Esophagus squamous epithelium (tissue), 5 donors: ENCODE results near the gene GNAT2. TPM values are rescaled to one million over a fixed set of nuclear protein-coding genes. Genes with fewer than 3 reads are reported as not detected.

Experiments
- DNase-seq: peaks from one replicate; lab custom pipeline; 2025; lab: John Stamatoyannopoulos, UW
- H3K27ac ChIP-seq, 4 donors: fragments of 200-600 bp; sonication (generic); one replicate each; pipeline ENCODE4 v1.5.1; 2016 to 2019; ENCODE audit warnings: mild to moderate bottlenecking in 1 of 4
- H3K27me3 ChIP-seq, 4 donors: fragments of 200-600 bp; sonication (generic); 1 replicate in 3 of 4; 2 replicates in 1 of 4; pipeline versions ENCODE4 v1.5.1 to v1.6.0; 2017 to 2021; ENCODE audit warnings: antibody characterized with exemption in 1 of 4
- H3K36me3 ChIP-seq, 3 donors: fragments of 200-600 bp; sonication (generic); one replicate each; pipeline ENCODE4 v1.5.1; 2016 to 2019
- H3K4me1 ChIP-seq, 3 donors: fragments of 200-600 bp; sonication (generic); one replicate each; pipeline ENCODE4 v1.5.1; 2017 to 2019
- H3K4me3 ChIP-seq, 4 donors: fragments of 200-600 bp; sonication (generic); 1 replicate in 3 of 4; 2 replicates in 1 of 4; pipeline ENCODE4 v1.5.1; 2016 to 2019; ENCODE audit warnings: mild to moderate bottlenecking in 2 of 4, moderate library complexity in 1 of 4
- H3K9me3 ChIP-seq, 3 donors: fragments of 200-600 bp; sonication (generic); one replicate each; pipeline ENCODE4 v1.5.1; 2016 to 2019
- CTCF ChIP-seq, 6 experiments: fragments of 450-650 bp in 4 of 6; fragments of 200-600 bp in 2 of 6; sonication (generic) in 2 of 6; IDR thresholded peaks; one replicate each; pipeline ENCODE4 v1.5.1; 2016 to 2019; ENCODE audit warnings: antibody characterized with exemption in 6 of 6, mild to moderate bottlenecking in 4 of 6, moderate library complexity in 4 of 6
- POLR2A ChIP-seq, 4 donors: fragments of 450-650 bp; IDR thresholded peaks; one replicate each; pipeline ENCODE4 v1.6.1; 2017; ENCODE audit warnings: antibody characterized with exemption in 4 of 4, mild to moderate bottlenecking in 4 of 4, moderate library complexity in 3 of 4
- WGBS, 2 donors: methylation state at CpG; one replicate each; pipeline ENCODE4 v1.1.5; 2018; 5-methylcytosine and 5-hydroxymethylcytosine counted together
- intact Hi-C: fragments of 100-400 bp; cut with DNase I; formaldehyde crosslinking; loops from one replicate; pipeline ENCODE4 v1.15.0; 2022
- total RNA-seq, 4 donors: library from RNA; depleted of rRNA; stranded (reverse); fragments of >200 nt; gene quantifications; one replicate each; pipeline ENCODE4 v1.1.0, GENCODE V29; 2016
- donor health status: DM: yes; HTN: yes; CAD: no.

GNAT2 gene
- total RNA-seq, 4 donors from 2014 or later: not detected

GRCh38 chr1:109617291-109617801 is 2.1 kb downstream of the GNAT2 start:
- Histone ChIP-seq H3K4me1 (peaks cover 12 to 53% (median 24%) of the 10 kb centered on the region in 3 donors), H3K4me3 (no peak overlapping the region), H3K27ac (peak overlapping the region in 3 of 4 donors; percentile 7 to 71 (median 50)), H3K27me3 (no peaks in the 10 kb centered on the region), H3K9me3 (no peaks in the 10 kb centered on the region), H3K36me3 (no peaks in the 10 kb centered on the region)
- no peak for DNase-seq
- TF ChIP-seq POLR2A (IDR thresholded peaks at IDR 0.05): no peak
- TF ChIP-seq CTCF (IDR thresholded peaks at IDR 0.05): no peak
- intact Hi-C loops: no loop called here
- 24 to 31% methylated on average over 3 of the region's 3 CpGs for WGBS, 2 donors

GRCh38 chr1:109616391-109616790 is 3.0 kb downstream of the GNAT2 start:
- TF ChIP-seq CTCF (IDR thresholded peaks at IDR 0.05) (no peak), POLR2A (IDR thresholded peaks at IDR 0.05) (no peak)
- H3K27ac ChIP-seq: peak overlapping the region in 3 of 4 donors; percentile 23 to 71 (median 50)
- no peak overlapping the region for H3K4me3 ChIP-seq
- DNase-seq: no peak
- H3K36me3 ChIP-seq: no peaks in the 10 kb centered on the region
- peaks cover 2 to 43% (median 15%) of the 10 kb centered on the region in 3 donors for H3K4me1 ChIP-seq
- 57 to 61% methylated on average over 3 of the region's 3 CpGs for WGBS, 2 donors
- H3K9me3 ChIP-seq: no peaks in the 10 kb centered on the region
- intact Hi-C loops: no loop called here
- no peaks in the 10 kb centered on the region for H3K27me3 ChIP-seq

- H3K36me3 ChIP-seq: no peaks in the 10 kb centered on the region
- H3K27me3 ChIP-seq: no peaks in the 10 kb centered on the region
- no peak for DNase-seq
- TF ChIP-seq POLR2A (IDR thresholded peaks at IDR 0.05) (peak in 1 of 4 donors; percentile 31), CTCF (IDR thresholded peaks at IDR 0.05) (no peak)
- intact Hi-C loops: no loop called here
- peak overlapping the region in 2 of 4 donors; percentile 50 to 71 for H3K27ac ChIP-seq
- H3K9me3 ChIP-seq: no peaks in the 10 kb centered on the region
- H3K4me1 ChIP-seq: peaks cover 0 to 38% (median 10%) of the 10 kb centered on the region in 3 donors
- no peak overlapping the region for H3K4me3 ChIP-seq
- 59 to 74% methylated on average over 3 of the region's 3 CpGs for WGBS, 2 donors
Measured at GRCh38 chr1:109615879-109616278, 3.5 kb downstream of the GNAT2 start.

GRCh38 chr1:109613361-109614147 is 5.9 kb downstream of the GNAT2 start:
- no peak for DNase-seq
- Histone ChIP-seq H3K27ac (no peak overlapping the region), H3K27me3 (no peaks in the 10 kb centered on the region), H3K36me3 (no peaks in the 10 kb centered on the region), H3K4me3 (no peak overlapping the region), H3K4me1 (peaks cover 0 to 15% (median 0%) of the 10 kb centered on the region in 3 donors), H3K9me3 (no peaks in the 10 kb centered on the region)
- intact Hi-C loops: no loop called here
- WGBS, 2 donors: 38 to 47% methylated on average over 6 to 7 of the region's 7 CpGs
- no peak for TF ChIP-seq CTCF (IDR thresholded peaks at IDR 0.05)
- TF ChIP-seq POLR2A (IDR thresholded peaks at IDR 0.05): no peak

- Histone ChIP-seq H3K4me3 (no peak overlapping the region), H3K9me3 (no peaks in the 10 kb centered on the region), H3K4me1 (peaks cover 0 to 1% (median 0%) of the 10 kb centered on the region in 3 donors), H3K27ac (no peak overlapping the region), H3K27me3 (no peaks in the 10 kb centered on the region), H3K36me3 (no peaks in the 10 kb centered on the region)
- no peak for DNase-seq
- 97% methylated on average over 13 of the region's 13 CpGs for WGBS, 2 donors
- intact Hi-C loops: no loop called here
- TF ChIP-seq CTCF (IDR thresholded peaks at IDR 0.05): no peak
- no peak for TF ChIP-seq POLR2A (IDR thresholded peaks at IDR 0.05)
Measured at GRCh38 chr1:109611308-109611990, 8.0 kb downstream of the GNAT2 start.
